Tibial nerve (tissue), 4 donors: ENCODE results near the gene GPR62.

Experiments used
- CTCF ChIP-seq, 5 experiments: fragments of 200-600 bp in 3 of 5; fragments of 450-650 bp in 2 of 5; sonication (generic) in 3 of 5; IDR thresholded peaks; one replicate each; pipeline ENCODE4 v1.5.1; 2016 to 2019; ENCODE audit warnings: antibody characterized with exemption in 5 of 5, mild to moderate bottlenecking in 3 of 5, moderate library complexity in 2 of 5
- EP300 ChIP-seq, 2 donors: sonication (generic); formaldehyde crosslinking; IDR thresholded peaks; one replicate each; pipeline ENCODE4 v1.6.1; 2017; ENCODE audit warnings: antibody characterized with exemption in 2 of 2, mild to moderate bottlenecking in 1 of 2
- POLR2A ChIP-seq, 2 donors: fragments of 450-650 bp; IDR thresholded peaks; one replicate each; pipeline ENCODE4 v1.6.1; 2017; ENCODE audit warnings: antibody characterized with exemption in 2 of 2, mild to moderate bottlenecking in 2 of 2, moderate library complexity in 2 of 2

- TF ChIP-seq CTCF (IDR thresholded peaks at IDR 0.05) (peak; percentile 99 to 100 (median 100)), POLR2A (IDR thresholded peaks at IDR 0.05) (peak in 1 of 2 donors; percentile 72), EP300 (IDR thresholded peaks at IDR 0.05) (peak; percentile 85 to 89)
Measured at GRCh38 chr3:51941798-51942602, 13.2 kb upstream of the GPR62 start, which contains the start of the genes PARP3 and RRP9.
